ENCODE results near the gene LRP1B.

LRP1B gene

GRCh38 chr2:140262908-140263307, 1867.9 kb downstream of the LRP1B start:
- DNase-seq (ENCODE audit: low read depth in 2 of 2): no peak

- DNase-seq (ENCODE audit: low read depth in 2 of 2): no peak
Observed at GRCh38 chr2:140257692-140258300, 1873.0 kb downstream of the LRP1B start.

GRCh38 chr2:140256080-140256479, 1874.7 kb downstream of the LRP1B start:
- DNase-seq (ENCODE audit: low read depth in 2 of 2): no peak

GRCh38 chr2:140249821-140250220, 1881.0 kb downstream of the LRP1B start:
- no peak for DNase-seq (ENCODE audit: low read depth in 2 of 2)

- DNase-seq (ENCODE audit: low read depth in 2 of 2): no peak
Observed at GRCh38 chr2:140248623-140249022, 1882.2 kb downstream of the LRP1B start.

- DNase-seq (ENCODE audit: low read depth in 2 of 2): no peak
Observed at GRCh38 chr2:140247451-140248195, 1883.2 kb downstream of the LRP1B start.

GRCh38 chr2:140246957-140247356, 1883.9 kb downstream of the LRP1B start:
- DNase-seq (ENCODE audit: low read depth in 2 of 2): no peak

GRCh38 chr2:140246058-140246457, 1884.8 kb downstream of the LRP1B start:
- no peak for DNase-seq (ENCODE audit: low read depth in 2 of 2)

GRCh38 chr2:140242889-140243288, 1887.9 kb downstream of the LRP1B start:
- DNase-seq (ENCODE audit: low read depth in 2 of 2): no peak

GRCh38 chr2:140234116-140234515, 1896.7 kb downstream of the LRP1B start:
- DNase-seq (ENCODE audit: low read depth in 2 of 2): no peak

GRCh38 chr2:140210963-140211362, 1919.9 kb downstream of the LRP1B start:
- DNase-seq (ENCODE audit: low read depth in 2 of 2): no peak

GRCh38 chr2:140205093-140205492, 1925.7 kb downstream of the LRP1B start:
- no peak for DNase-seq (ENCODE audit: low read depth in 2 of 2)

- no peak for DNase-seq (ENCODE audit: low read depth in 2 of 2)
Observed at GRCh38 chr2:140203347-140203746, 1927.5 kb downstream of the LRP1B start.

GRCh38 chr2:140201572-140201971, 1929.2 kb downstream of the LRP1B start:
- DNase-seq (ENCODE audit: low read depth in 2 of 2): no peak

- no peak for DNase-seq (ENCODE audit: low read depth in 2 of 2)
Observed at GRCh38 chr2:140200764-140201163, 1930.1 kb downstream of the LRP1B start.

GRCh38 chr2:140200307-140200706, 1930.5 kb downstream of the LRP1B start:
- DNase-seq (ENCODE audit: low read depth in 2 of 2): no peak

GRCh38 chr2:140199312-140199711, 1931.5 kb downstream of the LRP1B start:
- no peak for DNase-seq (ENCODE audit: low read depth in 2 of 2)

- DNase-seq (ENCODE audit: low read depth in 2 of 2): no peak
Observed at GRCh38 chr2:140187086-140187485, 1943.7 kb downstream of the LRP1B start.

GRCh38 chr2:140186313-140186712, 1944.5 kb downstream of the LRP1B start:
- no peak for DNase-seq (ENCODE audit: low read depth in 2 of 2)

GRCh38 chr2:140185076-140185475, 1945.7 kb downstream of the LRP1B start:
- no peak for DNase-seq (ENCODE audit: low read depth in 2 of 2)

GRCh38 chr2:140183056-140183765, 1947.6 kb downstream of the LRP1B start:
- DNase-seq (ENCODE audit: low read depth in 2 of 2): no peak
